Calu3 (cell line): Measurements from ENCODE around the gene GNAS. TPM values are rescaled to one million over a fixed set of nuclear protein-coding genes. Genes with fewer than 3 reads are reported as not detected.

Experiments
- BruUV-seq: library from RNA; stranded (reverse); fragments of 400-500 nt; replicated peaks from 2 replicates; lab custom pipeline; 2021; lab: Mats Ljungman, UMichigan
- CTCF ChIA-PET: fragments of 300-600 bp; sonication (Branson Sonifier 250); formaldehyde crosslinking; loops from one replicate; lab custom pipeline; 2022; ENCODE audit warnings: antibody characterized with exemption; lab: Charles Lee
- DNase-seq: peaks from one replicate; pipeline ENCODE4 v3.0.0; 2022
- H3K27ac Mint-ChIP-seq: one replicate; pipeline ENCODE4 v1.8.0; 2022; ENCODE audit warnings: mixed read lengths; ENCODE audit not compliant: unreplicated experiment
- H3K27me3 Mint-ChIP-seq: one replicate; pipeline ENCODE4 v1.8.0; 2022; ENCODE audit warnings: mixed read lengths; ENCODE audit not compliant: unreplicated experiment
- H3K36me3 Mint-ChIP-seq: one replicate; pipeline ENCODE4 v1.8.0; 2022; ENCODE audit warnings: mild to moderate bottlenecking, moderate library complexity, mixed read lengths; ENCODE audit not compliant: insufficient read depth, unreplicated experiment
- H3K4me1 Mint-ChIP-seq: one replicate; pipeline ENCODE4 v1.8.0; 2022; ENCODE audit warnings: mild to moderate bottlenecking, low read depth, mixed read lengths; ENCODE audit not compliant: unreplicated experiment
- H3K4me3 Mint-ChIP-seq: one replicate; pipeline ENCODE4 v1.8.0; 2022; ENCODE audit warnings: mild to moderate bottlenecking, low read depth, moderate library complexity, mixed read lengths; ENCODE audit not compliant: unreplicated experiment
- H3K9me3 Mint-ChIP-seq: one replicate; pipeline ENCODE4 v1.8.0; 2022; ENCODE audit warnings: low read depth, mixed read lengths; ENCODE audit not compliant: unreplicated experiment
- CTCF ChIP-seq: fragments of 200-600 bp; IDR thresholded peaks from one replicate; pipeline ENCODE4 v1.8.0; 2022; ENCODE audit warnings: antibody characterized with exemption; ENCODE audit not compliant: unreplicated experiment
- intact Hi-C: fragments of 100-400 bp; cut with micrococcal nuclease; formaldehyde crosslinking; loops from one replicate; pipeline ENCODE4 v1.10.0; 2022; ENCODE audit not compliant: unreplicated experiment
- total RNA-seq: library from RNA; stranded (reverse); gene quantifications from 2 replicates; pipeline ENCODE4 v1.2.3, GENCODE V29; 2022

GNAS gene
- total RNA-seq, 1 experiment from 2014 or later = 1,410 TPM

- Mint-ChIP-seq H3K4me3 (no peak overlapping the region), H3K27ac (no peak overlapping the region), H3K4me1 (peaks cover 13% of the 10 kb centered on the region), H3K36me3 (peaks cover 10% of the 10 kb centered on the region), H3K27me3 (no peaks in the 10 kb centered on the region), H3K9me3 (no peaks in the 10 kb centered on the region)
- DNase-seq = no peak
- CTCF ChIA-PET = interaction anchor here (0.6 kb wide), 1 partner anchor 650 kb away, joined by 3 read pairs; no protein-coding TSS in a partner anchor
- BruUV-seq = no TSS peak
- no peak for TF ChIP-seq CTCF
- intact Hi-C loops = no loop called here
These were observed 24.8 kb downstream of the GNAS start for GRCh38 chr20:58877050-58877975.

GRCh38 chr20:58877976-58878360, 25.5 kb downstream of the GNAS start:
- BruUV-seq = no TSS peak
- CTCF ChIA-PET = no interaction called here
- Mint-ChIP-seq H3K4me3 (no peak overlapping the region), H3K27ac (no peak overlapping the region), H3K36me3 (peaks cover 10% of the 10 kb centered on the region), H3K27me3 (no peaks in the 10 kb centered on the region), H3K9me3 (no peaks in the 10 kb centered on the region), H3K4me1 (peaks cover 13% of the 10 kb centered on the region)
- DNase-seq = no peak
- intact Hi-C loops = no loop called here
- no peak for TF ChIP-seq CTCF

- BruUV-seq = no TSS peak
- Mint-ChIP-seq H3K27me3 (no peaks in the 10 kb centered on the region), H3K4me1 (peaks cover 13% of the 10 kb centered on the region), H3K9me3 (no peaks in the 10 kb centered on the region), H3K27ac (no peak overlapping the region), H3K4me3 (no peak overlapping the region), H3K36me3 (peaks cover 10% of the 10 kb centered on the region)
- CTCF ChIA-PET = no interaction called here
- TF ChIP-seq CTCF = no peak
- no peak for DNase-seq
- intact Hi-C loops = no loop called here
These were observed 25.9 kb downstream of the GNAS start for GRCh38 chr20:58878399-58878798.

GRCh38 chr20:58880441-58880840, 27.9 kb downstream of the GNAS start:
- BruUV-seq = no TSS peak
- no peaks in the 10 kb centered on the region for H3K27me3 Mint-ChIP-seq
- intact Hi-C loops = no loop called here
- peaks cover 3% of the 10 kb centered on the region for H3K36me3 Mint-ChIP-seq
- H3K4me1 Mint-ChIP-seq = peaks cover 9% of the 10 kb centered on the region
- DNase-seq = no peak
- CTCF ChIA-PET = no interaction called here
- H3K27ac Mint-ChIP-seq = no peak overlapping the region
- H3K9me3 Mint-ChIP-seq = no peaks in the 10 kb centered on the region
- TF ChIP-seq CTCF = no peak
- no peak overlapping the region for H3K4me3 Mint-ChIP-seq
